ENCODE data around the gene WDR38. TPM values are rescaled to one million over a fixed set of nuclear protein-coding genes. Genes with fewer than 3 reads are reported as not detected.

WDR38 gene
- total and polyA plus RNA-seq, 7 donors, result not detected

DNA sequence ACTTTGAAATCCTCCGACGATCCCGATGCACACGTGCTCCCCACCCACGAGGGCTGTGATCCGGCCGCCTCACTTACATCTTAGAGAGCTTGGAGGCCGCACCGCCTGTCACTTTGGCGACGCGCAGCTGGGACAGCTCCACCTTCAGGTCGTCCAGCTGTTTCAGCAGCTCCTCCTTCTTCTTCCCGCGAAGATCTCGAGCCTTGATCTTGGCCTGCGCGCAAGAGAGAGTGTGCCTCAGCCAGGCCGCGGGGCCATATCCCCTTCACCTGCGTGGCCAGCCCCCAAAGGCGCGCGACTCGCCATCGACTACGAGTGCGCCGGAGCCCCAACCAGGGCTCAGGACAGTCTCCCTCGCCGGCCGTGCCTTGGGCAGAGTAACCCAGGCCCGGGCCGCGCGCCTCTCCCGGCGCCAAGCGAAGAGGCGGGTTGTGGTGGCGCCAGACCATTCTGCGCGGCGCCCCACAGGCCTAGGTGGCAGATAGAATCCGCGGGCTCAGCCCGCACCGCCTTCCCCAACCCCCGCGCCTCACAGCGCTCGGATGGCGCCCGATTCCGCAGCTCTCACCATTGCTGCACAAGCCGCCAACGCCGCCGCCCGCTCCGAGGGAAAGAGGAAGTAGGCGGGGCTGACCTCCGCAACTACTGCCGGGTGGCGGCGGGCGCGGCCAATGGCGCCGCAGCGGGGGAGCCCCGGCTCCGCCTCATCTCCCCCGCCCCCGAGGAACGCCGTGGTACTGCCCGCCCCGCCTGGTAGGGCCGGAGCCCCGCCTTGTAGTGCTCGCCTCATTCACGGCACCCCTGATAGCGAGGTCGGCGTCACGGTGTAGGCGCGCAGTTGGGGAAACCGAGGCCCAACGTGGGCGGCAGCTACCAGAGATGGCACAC lies 8.3 kb downstream of the WDR38 start, which contains the start of the genes ARPC5L and RPL35:
Gene ARPC5L, plus strand, starts transcription at position 789 of the 888 bp plus-strand sequence. CDS start 7,161 bp downstream, outside the sequence.
Gene RPL35, minus strand, starts transcription at position 616 of the 888 bp plus-strand sequence. Its CDS starts 45 bp downstream, at position 571.
- Histone ChIP-seq H3K4me3 (peak within 1 kb of the TSS; percentile 85 to 86 (median 86)), H3K36me3 (peaks cover 3 to 42% (median 33%) of the 10 kb centered on the region in 4 donors), H3K27me3 (no peaks in the 10 kb centered on the region), H3K4me1 (peaks cover 0 to 34% (median 24%) of the 10 kb centered on the region in 4 donors), H3K9me3 (no peaks in the 10 kb centered on the region), H3K27ac (peak within 1 kb of the TSS; percentile 91 to 95 (median 93))
- peak; percentile 97 for DNase-seq
- WGBS, 2 donors, result 0 to 1% methylated on average over 92 of the region's 92 CpGs
- intact Hi-C loops (cut with DNase I), result no loop called here
- TF ChIP-seq EP300 (IDR thresholded peaks at IDR 0.05) (no peak), POLR2AphosphoS5 (IDR thresholded peaks at IDR 0.05) (peak; percentile 96 to 98 (median 97)), POLR2A (IDR thresholded peaks at IDR 0.05) (peak; percentile 84 to 90)
- TF ChIP-seq, protein P1, sequence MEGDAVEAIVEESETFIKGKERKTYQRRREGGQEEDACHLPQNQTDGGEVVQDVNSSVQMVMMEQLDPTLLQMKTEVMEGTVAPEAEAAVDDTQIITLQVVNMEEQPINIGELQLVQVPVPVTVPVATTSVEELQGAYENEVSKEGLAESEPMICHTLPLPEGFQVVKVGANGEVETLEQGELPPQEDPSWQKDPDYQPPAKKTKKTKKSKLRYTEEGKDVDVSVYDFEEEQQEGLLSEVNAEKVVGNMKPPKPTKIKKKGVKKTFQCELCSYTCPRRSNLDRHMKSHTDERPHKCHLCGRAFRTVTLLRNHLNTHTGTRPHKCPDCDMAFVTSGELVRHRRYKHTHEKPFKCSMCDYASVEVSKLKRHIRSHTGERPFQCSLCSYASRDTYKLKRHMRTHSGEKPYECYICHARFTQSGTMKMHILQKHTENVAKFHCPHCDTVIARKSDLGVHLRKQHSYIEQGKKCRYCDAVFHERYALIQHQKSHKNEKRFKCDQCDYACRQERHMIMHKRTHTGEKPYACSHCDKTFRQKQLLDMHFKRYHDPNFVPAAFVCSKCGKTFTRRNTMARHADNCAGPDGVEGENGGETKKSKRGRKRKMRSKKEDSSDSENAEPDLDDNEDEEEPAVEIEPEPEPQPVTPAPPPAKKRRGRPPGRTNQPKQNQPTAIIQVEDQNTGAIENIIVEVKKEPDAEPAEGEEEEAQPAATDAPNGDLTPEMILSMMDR (IDR thresholded peaks at IDR 0.05), result peak in 2 of 4 experiments; percentile 6 to 33

DNA sequence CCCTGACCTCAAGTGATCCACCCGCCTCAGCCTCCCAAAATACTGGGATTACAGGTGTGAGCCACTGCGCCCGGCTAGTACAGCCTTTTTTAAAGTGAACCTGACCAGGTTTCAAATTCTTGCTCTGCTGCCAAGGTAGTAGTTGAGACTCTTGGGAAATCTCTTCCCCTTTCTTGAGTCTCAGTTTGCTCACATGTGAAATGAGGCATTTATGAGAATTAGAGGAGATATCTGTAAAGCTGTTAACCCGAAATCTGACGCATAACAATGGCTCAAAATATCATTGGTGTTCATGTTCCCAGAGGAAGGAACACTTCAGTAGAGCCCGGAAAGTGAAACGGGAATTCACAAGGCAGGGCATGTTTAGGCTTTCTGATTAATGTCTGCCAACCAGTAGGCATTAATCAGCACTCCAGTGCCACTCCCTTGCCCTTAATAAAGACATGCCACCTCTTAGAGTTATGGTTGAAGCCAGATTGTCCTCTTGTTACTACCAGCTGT lies 10.2 kb downstream of the WDR38 start:
- Histone ChIP-seq H3K27ac (peak overlapping the region in 3 of 4 donors; percentile 91 to 95 (median 92)), H3K9me3 (no peaks in the 10 kb centered on the region), H3K36me3 (peaks cover 0 to 23% (median 19%) of the 10 kb centered on the region in 4 donors), H3K4me1 (peaks cover 0 to 41% (median 32%) of the 10 kb centered on the region in 4 donors), H3K4me3 (no peak overlapping the region), H3K27me3 (no peaks in the 10 kb centered on the region)
- intact Hi-C loops (cut with DNase I), result no loop called here
- DNase-seq, result no peak
- no peak for TF ChIP-seq EP300 (IDR thresholded peaks at IDR 0.05)
- TF ChIP-seq POLR2A (IDR thresholded peaks at IDR 0.05), result no peak
- no peak for TF ChIP-seq POLR2AphosphoS5 (IDR thresholded peaks at IDR 0.05)
- TF ChIP-seq, protein P1 (IDR thresholded peaks at IDR 0.05), result no peak
- 68 to 70% methylated on average over 7 of the region's 7 CpGs for WGBS, 2 donors

DNA sequence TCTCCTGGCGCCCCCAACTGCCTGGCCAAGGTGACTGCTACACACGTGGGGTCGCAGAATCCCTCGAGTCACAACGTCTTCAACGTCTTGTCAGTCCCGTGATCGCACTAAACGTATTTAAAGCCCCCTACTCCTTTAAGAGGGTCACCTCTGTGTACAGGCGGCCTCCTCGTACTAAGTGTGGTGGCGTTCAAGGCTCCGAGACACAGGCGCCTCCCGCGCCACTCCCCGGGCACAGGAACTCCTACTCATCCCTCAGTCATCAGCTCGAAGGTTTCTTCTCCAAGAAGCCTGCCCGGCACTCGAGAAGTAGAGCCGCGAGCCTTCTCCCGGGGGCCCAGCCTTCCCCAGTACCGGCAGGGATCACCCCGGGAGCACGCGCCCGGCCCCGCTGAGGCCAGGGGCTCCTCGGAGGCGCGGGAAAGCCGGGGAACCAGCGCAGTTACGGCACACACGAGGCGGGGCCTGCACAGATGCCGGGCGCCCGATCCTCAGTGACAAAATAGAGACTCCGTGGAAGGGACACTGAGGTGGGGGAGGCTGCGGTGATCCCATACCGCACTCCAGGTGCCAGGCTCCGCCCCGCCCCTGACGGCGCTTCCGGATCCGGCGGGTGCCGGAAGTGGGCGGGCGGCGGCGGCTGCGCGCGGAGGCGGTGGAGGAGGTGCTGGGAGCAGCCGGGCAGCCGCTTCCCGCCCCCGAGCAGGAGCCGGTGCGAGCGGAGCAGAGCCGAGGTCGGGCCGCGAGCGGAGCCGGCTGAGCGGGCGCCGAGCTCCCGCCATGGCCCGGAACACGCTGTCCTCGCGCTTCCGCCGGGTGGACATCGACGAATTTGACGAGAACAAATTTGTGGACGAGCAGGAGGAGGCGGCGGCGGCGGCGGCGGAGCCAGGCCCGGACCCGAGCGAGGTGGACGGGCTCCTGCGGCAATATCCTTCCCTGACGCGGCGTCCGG lies 15.5 kb downstream of the WDR38 start:
- intact Hi-C loops (cut with DNase I), result loop anchor here (2.0 to 5.0 kb wide), 2 partner anchors 72 to 274 kb away; partner anchors contain the start of genes GOLGA1 and SCAI
- Histone ChIP-seq H3K4me3 (peak overlapping the region; percentile 82 to 98 (median 90)), H3K27ac (peak overlapping the region; percentile 93 to 98 (median 94)), H3K36me3 (peaks cover 0 to 7% (median 3%) of the 10 kb centered on the region in 4 donors), H3K9me3 (no peaks in the 10 kb centered on the region), H3K4me1 (peaks cover 0 to 54% (median 50%) of the 10 kb centered on the region in 4 donors), H3K27me3 (no peaks in the 10 kb centered on the region)
- WGBS, 2 donors, result 0% methylated on average over 101 of the region's 101 CpGs
- peak; percentile 92 for DNase-seq
- TF ChIP-seq EP300 (IDR thresholded peaks at IDR 0.05) (no peak), POLR2A (IDR thresholded peaks at IDR 0.05) (peak; percentile 81 to 88), POLR2AphosphoS5 (IDR thresholded peaks at IDR 0.05) (peak; percentile 94 to 98 (median 96))
- TF ChIP-seq, protein P1 (IDR thresholded peaks at IDR 0.05), result no peak

- Histone ChIP-seq H3K36me3 (peaks cover 0 to 12% (median 4%) of the 10 kb centered on the region in 4 donors), H3K4me1 (peaks cover 0 to 54% (median 51%) of the 10 kb centered on the region in 4 donors), H3K27ac (peak overlapping the region; percentile 93 to 98 (median 94)), H3K27me3 (no peaks in the 10 kb centered on the region), H3K9me3 (no peaks in the 10 kb centered on the region), H3K4me3 (peak overlapping the region; percentile 82 to 98 (median 90))
- WGBS, 2 donors, result 0 to 1% methylated on average over 41 of the region's 41 CpGs
- TF ChIP-seq EP300 (IDR thresholded peaks at IDR 0.05) (no peak), POLR2A (IDR thresholded peaks at IDR 0.05) (no peak), POLR2AphosphoS5 (IDR thresholded peaks at IDR 0.05) (no peak)
- TF ChIP-seq, protein P1 (IDR thresholded peaks at IDR 0.05), result no peak
- intact Hi-C loops (cut with DNase I), result loop anchor here (2.0 to 5.0 kb wide), 2 partner anchors 71 to 273 kb away; partner anchors contain the start of genes GOLGA1 and SCAI
- no peak for DNase-seq
These were observed 16.3 kb downstream of the WDR38 start for GRCh38 chr9:124869466-124869985.

Data from sigmoid colon (tissue), 7 donors.